WTC11 (cell line): ENCODE results near the gene TMEM254. TPM values are rescaled to one million over a fixed set of nuclear protein-coding genes. Genes with fewer than 3 reads are reported as not detected.
A peak's percentile ranks its signal among the peaks of the same experiment; 100 is the strongest.

ENCODE experiments used
- ATAC-seq: fragments of 200-7000 bp; cut with Tn5 transposase; 2 replicates; pipeline ENCODE4 v1.10.0; 2021; ENCODE audit warnings: mild to moderate bottlenecking, moderate library complexity
- CTCF ChIA-PET: fragments of 300-600 bp; sonication (Branson Sonifier 250); formaldehyde crosslinking; loops from one replicate; lab custom pipeline; 2021; ENCODE audit warnings: antibody characterized with exemption; lab: Charles Lee
- POLR2A ChIA-PET: fragments of 350-600 bp; sonication (Branson Sonifier 250); formaldehyde crosslinking; loops from one replicate; lab custom pipeline; 2021; ENCODE audit warnings: antibody characterized with exemption; lab: Charles Lee
- DNase-seq: peaks from one replicate; pipeline ENCODE4 v3.0.0; 2021; ENCODE audit warnings: low spot score
- H3K27ac Mint-ChIP-seq: 2 replicates; pipeline ENCODE4 v1.8.0; 2021; ENCODE audit warnings: mixed read lengths
- H3K27me3 Mint-ChIP-seq: 2 replicates; pipeline ENCODE4 v1.8.0; 2021; ENCODE audit warnings: low read depth, mild to moderate bottlenecking, moderate library complexity, mixed read lengths
- H3K36me3 Mint-ChIP-seq: 2 replicates; pipeline ENCODE4 v1.8.0; 2021; ENCODE audit warnings: mixed read lengths
- H3K4me1 Mint-ChIP-seq: 2 replicates; pipeline ENCODE4 v1.8.0; 2022; ENCODE audit warnings: mixed read lengths
- H3K4me3 Mint-ChIP-seq: 2 replicates; pipeline ENCODE4 v1.8.0; 2021; ENCODE audit warnings: mild to moderate bottlenecking, moderate library complexity, mixed read lengths
- H3K9me3 Mint-ChIP-seq: 2 replicates; pipeline ENCODE4 v1.8.0; 2021; ENCODE audit warnings: mixed read lengths
- GRHL2 ChIP-seq: fragments of 250-450 bp; sonication (Bioruptor Pico); IDR thresholded peaks from 2 replicates; pipeline ENCODE4 v1.8.0; 2022; ENCODE audit warnings: mild to moderate bottlenecking, moderate library complexity; ENCODE audit not compliant: insufficient replicate concordance, severe bottlenecking
- HMGA2 ChIP-seq: fragments of 250-450 bp; sonication (Bioruptor Pico); IDR thresholded peaks from 2 replicates; pipeline ENCODE4 v1.4.0; 2021; ENCODE audit warnings: mild to moderate bottlenecking, moderate library complexity
- IRF1 ChIP-seq: sonication (generic); formaldehyde crosslinking; IDR thresholded peaks from 2 replicates; pipeline ENCODE4 v1.8.0; 2023; ENCODE audit warnings: missing genetic modification reagents
- NR1H2 ChIP-seq: sonication (generic); formaldehyde crosslinking; IDR thresholded peaks from 2 replicates; pipeline ENCODE4 v1.9.0; 2021; ENCODE audit warnings: mild to moderate bottlenecking, moderate library complexity, missing genetic modification reagents
- NR3C1 ChIP-seq: sonication (generic); formaldehyde crosslinking; conservative IDR thresholded peaks from 2 replicates; pipeline ENCODE4 v1.8.1; 2023; ENCODE audit warnings: low read depth, mild to moderate bottlenecking, missing genetic modification reagents
- TEAD4 ChIP-seq: sonication (generic); formaldehyde crosslinking; IDR thresholded peaks from 2 replicates; pipeline ENCODE4 v1.8.0; 2022; ENCODE audit warnings: mild to moderate bottlenecking, missing genetic modification reagents
- TP53 ChIP-seq: sonication (generic); formaldehyde crosslinking; IDR thresholded peaks from 2 replicates; pipeline ENCODE4 v1.8.1; 2023; ENCODE audit warnings: mild to moderate bottlenecking, missing genetic modification reagents
- USF1 ChIP-seq: sonication (generic); formaldehyde crosslinking; IDR thresholded peaks from 2 replicates; pipeline ENCODE4 v1.8.0; 2022; ENCODE audit warnings: mild to moderate bottlenecking, missing genetic modification reagents
- ZNF138 ChIP-seq: sonication (generic); formaldehyde crosslinking; conservative IDR thresholded peaks from 2 replicates; pipeline ENCODE4 v1.8.1; 2022; ENCODE audit warnings: mild to moderate bottlenecking, moderate library complexity, missing genetic modification reagents
- ZNF263 ChIP-seq: sonication (generic); formaldehyde crosslinking; IDR thresholded peaks from 2 replicates; pipeline ENCODE4 v1.8.1; 2022; ENCODE audit warnings: low read depth, mild to moderate bottlenecking, moderate library complexity, missing genetic modification reagents
- ZNF671 ChIP-seq: fragments of 250-450 bp; sonication (Bioruptor Pico); IDR thresholded peaks from 2 replicates; pipeline ENCODE4 v1.8.0; 2021; ENCODE audit warnings: mild to moderate bottlenecking
- ZSCAN18 ChIP-seq: fragments of 250-450 bp; sonication (Bioruptor Pico); IDR thresholded peaks from 2 replicates; pipeline ENCODE4 v2.1.2; 2022; ENCODE audit warnings: mild to moderate bottlenecking, moderate library complexity
- total RNA-seq: library from RNA; stranded (reverse); gene quantifications from 3 replicates; pipeline ENCODE4 v1.2.3, GENCODE V29; 2021
- TF ChIP-seq, protein P1 (sequence below): fragments of 250-450 bp; sonication (Bioruptor Pico); IDR thresholded peaks from 2 replicates; pipeline ENCODE4 v1.9.0; 2021; ENCODE audit warnings: mild to moderate bottlenecking, borderline replicate concordance
- TF ChIP-seq, protein P2 (sequence below): sonication (generic); formaldehyde crosslinking; IDR thresholded peaks from 2 replicates; pipeline ENCODE4 v1.8.1; 2022; ENCODE audit warnings: low read depth, mild to moderate bottlenecking, moderate library complexity, missing genetic modification reagents, borderline replicate concordance
- TF ChIP-seq, protein P3 (sequence below): sonication (generic); formaldehyde crosslinking; IDR thresholded peaks from 2 replicates; pipeline ENCODE4 v1.8.0; 2022; ENCODE audit warnings: mild to moderate bottlenecking, missing genetic modification reagents
- TF ChIP-seq, protein P4 (sequence below): sonication (generic); formaldehyde crosslinking; conservative IDR thresholded peaks from 2 replicates; pipeline ENCODE4 v1.8.1; 2023; ENCODE audit warnings: mild to moderate bottlenecking, low read depth, missing genetic modification reagents, moderate library complexity

The TMEM254 gene
- total RNA-seq, 1 experiment from 2014 or later = 18.5 TPM

- Mint-ChIP-seq H3K27ac (no peak overlapping the region), H3K4me1 (peaks cover 38% of the 10 kb centered on the region), H3K9me3 (no peaks in the 10 kb centered on the region), H3K36me3 (no peaks in the 10 kb centered on the region), H3K4me3 (no peak overlapping the region), H3K27me3 (no peaks in the 10 kb centered on the region; the same call in 1 of the 2 replicates)
- ChIA-PET CTCF (no interaction called here), POLR2A (no interaction called here)
- no peak for TF ChIP-seq GRHL2
- TF ChIP-seq, protein P1, sequence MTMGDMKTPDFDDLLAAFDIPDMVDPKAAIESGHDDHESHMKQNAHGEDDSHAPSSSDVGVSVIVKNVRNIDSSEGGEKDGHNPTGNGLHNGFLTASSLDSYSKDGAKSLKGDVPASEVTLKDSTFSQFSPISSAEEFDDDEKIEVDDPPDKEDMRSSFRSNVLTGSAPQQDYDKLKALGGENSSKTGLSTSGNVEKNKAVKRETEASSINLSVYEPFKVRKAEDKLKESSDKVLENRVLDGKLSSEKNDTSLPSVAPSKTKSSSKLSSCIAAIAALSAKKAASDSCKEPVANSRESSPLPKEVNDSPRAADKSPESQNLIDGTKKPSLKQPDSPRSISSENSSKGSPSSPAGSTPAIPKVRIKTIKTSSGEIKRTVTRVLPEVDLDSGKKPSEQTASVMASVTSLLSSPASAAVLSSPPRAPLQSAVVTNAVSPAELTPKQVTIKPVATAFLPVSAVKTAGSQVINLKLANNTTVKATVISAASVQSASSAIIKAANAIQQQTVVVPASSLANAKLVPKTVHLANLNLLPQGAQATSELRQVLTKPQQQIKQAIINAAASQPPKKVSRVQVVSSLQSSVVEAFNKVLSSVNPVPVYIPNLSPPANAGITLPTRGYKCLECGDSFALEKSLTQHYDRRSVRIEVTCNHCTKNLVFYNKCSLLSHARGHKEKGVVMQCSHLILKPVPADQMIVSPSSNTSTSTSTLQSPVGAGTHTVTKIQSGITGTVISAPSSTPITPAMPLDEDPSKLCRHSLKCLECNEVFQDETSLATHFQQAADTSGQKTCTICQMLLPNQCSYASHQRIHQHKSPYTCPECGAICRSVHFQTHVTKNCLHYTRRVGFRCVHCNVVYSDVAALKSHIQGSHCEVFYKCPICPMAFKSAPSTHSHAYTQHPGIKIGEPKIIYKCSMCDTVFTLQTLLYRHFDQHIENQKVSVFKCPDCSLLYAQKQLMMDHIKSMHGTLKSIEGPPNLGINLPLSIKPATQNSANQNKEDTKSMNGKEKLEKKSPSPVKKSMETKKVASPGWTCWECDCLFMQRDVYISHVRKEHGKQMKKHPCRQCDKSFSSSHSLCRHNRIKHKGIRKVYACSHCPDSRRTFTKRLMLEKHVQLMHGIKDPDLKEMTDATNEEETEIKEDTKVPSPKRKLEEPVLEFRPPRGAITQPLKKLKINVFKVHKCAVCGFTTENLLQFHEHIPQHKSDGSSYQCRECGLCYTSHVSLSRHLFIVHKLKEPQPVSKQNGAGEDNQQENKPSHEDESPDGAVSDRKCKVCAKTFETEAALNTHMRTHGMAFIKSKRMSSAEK (CRISPR knock-in tag) = no peak
- DNase-seq (peak; percentile 16), ATAC-seq (peak; percentile 63)
These were observed 22.6 kb downstream of the TMEM254 start for GRCh38 chr10:80100861-80101695.

- peaks cover 20% of the 10 kb centered on the region for H3K9me3 Mint-ChIP-seq
- DNase-seq (no peak), ATAC-seq (no peak; the same call in 1 of the 2 replicates)
- POLR2A ChIA-PET = interaction anchor here (0.6 kb wide), 2 partner anchors 14 to 1918 kb away, joined by 3 to 4 read pairs; no protein-coding TSS in a partner anchor
- H3K4me1 Mint-ChIP-seq = peaks cover 48% of the 10 kb centered on the region
- H3K27ac Mint-ChIP-seq = no peak overlapping the region
- H3K4me3 Mint-ChIP-seq = no peak overlapping the region
- CTCF ChIA-PET = interaction anchor here (1.1 to 1.3 kb wide), 2 partner anchors 25 to 118 kb away, joined by 3 to 4 read pairs; no protein-coding TSS in a partner anchor
- H3K36me3 Mint-ChIP-seq = peaks cover 20% of the 10 kb centered on the region
- H3K27me3 Mint-ChIP-seq = peaks cover 6% of the 10 kb centered on the region
- no peak for TF ChIP-seq HMGA2
- TF ChIP-seq, protein P2, sequence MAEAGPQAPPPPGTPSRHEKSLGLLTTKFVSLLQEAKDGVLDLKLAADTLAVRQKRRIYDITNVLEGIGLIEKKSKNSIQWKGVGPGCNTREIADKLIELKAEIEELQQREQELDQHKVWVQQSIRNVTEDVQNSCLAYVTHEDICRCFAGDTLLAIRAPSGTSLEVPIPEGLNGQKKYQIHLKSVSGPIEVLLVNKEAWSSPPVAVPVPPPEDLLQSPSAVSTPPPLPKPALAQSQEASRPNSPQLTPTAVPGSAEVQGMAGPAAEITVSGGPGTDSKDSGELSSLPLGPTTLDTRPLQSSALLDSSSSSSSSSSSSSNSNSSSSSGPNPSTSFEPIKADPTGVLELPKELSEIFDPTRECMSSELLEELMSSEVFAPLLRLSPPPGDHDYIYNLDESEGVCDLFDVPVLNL (CRISPR knock-in tag) = no peak
- no peak for TF ChIP-seq IRF1
- no peak for TF ChIP-seq TP53 (CRISPR knock-in tag)
- no peak for TF ChIP-seq ZNF263 (CRISPR knock-in tag)
- TF ChIP-seq ZNF138 (CRISPR knock-in tag) = no peak
- TF ChIP-seq USF1 = no peak
- TF ChIP-seq TEAD4 (CRISPR knock-in tag) = no peak
- no peak for TF ChIP-seq ZNF671 (CRISPR knock-in tag)
- no peak for TF ChIP-seq NR1H2 (CRISPR knock-in tag)
- TF ChIP-seq, protein P3, sequence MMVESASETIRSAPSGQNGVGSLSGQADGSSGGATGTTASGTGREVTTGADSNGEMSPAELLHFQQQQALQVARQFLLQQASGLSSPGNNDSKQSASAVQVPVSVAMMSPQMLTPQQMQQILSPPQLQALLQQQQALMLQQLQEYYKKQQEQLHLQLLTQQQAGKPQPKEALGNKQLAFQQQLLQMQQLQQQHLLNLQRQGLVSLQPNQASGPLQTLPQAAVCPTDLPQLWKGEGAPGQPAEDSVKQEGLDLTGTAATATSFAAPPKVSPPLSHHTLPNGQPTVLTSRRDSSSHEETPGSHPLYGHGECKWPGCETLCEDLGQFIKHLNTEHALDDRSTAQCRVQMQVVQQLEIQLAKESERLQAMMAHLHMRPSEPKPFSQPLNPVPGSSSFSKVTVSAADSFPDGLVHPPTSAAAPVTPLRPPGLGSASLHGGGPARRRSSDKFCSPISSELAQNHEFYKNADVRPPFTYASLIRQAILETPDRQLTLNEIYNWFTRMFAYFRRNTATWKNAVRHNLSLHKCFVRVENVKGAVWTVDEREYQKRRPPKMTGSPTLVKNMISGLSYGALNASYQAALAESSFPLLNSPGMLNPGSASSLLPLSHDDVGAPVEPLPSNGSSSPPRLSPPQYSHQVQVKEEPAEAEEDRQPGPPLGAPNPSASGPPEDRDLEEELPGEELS (CRISPR knock-in tag) = no peak
- no peak for TF ChIP-seq NR3C1
- TF ChIP-seq, protein P4, sequence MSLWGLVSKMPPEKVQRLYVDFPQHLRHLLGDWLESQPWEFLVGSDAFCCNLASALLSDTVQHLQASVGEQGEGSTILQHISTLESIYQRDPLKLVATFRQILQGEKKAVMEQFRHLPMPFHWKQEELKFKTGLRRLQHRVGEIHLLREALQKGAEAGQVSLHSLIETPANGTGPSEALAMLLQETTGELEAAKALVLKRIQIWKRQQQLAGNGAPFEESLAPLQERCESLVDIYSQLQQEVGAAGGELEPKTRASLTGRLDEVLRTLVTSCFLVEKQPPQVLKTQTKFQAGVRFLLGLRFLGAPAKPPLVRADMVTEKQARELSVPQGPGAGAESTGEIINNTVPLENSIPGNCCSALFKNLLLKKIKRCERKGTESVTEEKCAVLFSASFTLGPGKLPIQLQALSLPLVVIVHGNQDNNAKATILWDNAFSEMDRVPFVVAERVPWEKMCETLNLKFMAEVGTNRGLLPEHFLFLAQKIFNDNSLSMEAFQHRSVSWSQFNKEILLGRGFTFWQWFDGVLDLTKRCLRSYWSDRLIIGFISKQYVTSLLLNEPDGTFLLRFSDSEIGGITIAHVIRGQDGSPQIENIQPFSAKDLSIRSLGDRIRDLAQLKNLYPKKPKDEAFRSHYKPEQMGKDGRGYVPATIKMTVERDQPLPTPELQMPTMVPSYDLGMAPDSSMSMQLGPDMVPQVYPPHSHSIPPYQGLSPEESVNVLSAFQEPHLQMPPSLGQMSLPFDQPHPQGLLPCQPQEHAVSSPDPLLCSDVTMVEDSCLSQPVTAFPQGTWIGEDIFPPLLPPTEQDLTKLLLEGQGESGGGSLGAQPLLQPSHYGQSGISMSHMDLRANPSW (CRISPR knock-in tag) = no peak
- no peak for TF ChIP-seq ZSCAN18 (CRISPR knock-in tag)
These were observed 25.8 kb downstream of the TMEM254 start for GRCh38 chr10:80104066-80104926.
